Endometrium (tissue), 2 donors: Measurements from ENCODE around the gene PTPRU.

Source experiments
- FAIRE-seq: peaks from 2 replicates; lab custom pipeline; 2012; peaks lifted over from hg19 to GRCh38; lab: Jason Lieb, UNC
- donor health status: control.
- donor health status: control.

Gene PTPRU

GRCh38 chr1:29245876-29246275 is 9.6 kb downstream of the PTPRU start:
- FAIRE-seq: no peak

GRCh38 chr1:29247044-29247443 is 10.7 kb downstream of the PTPRU start:
- no peak for FAIRE-seq

- no peak for FAIRE-seq
Measured at GRCh38 chr1:29247571-29248273, 11.4 kb downstream of the PTPRU start.

GRCh38 chr1:29248409-29248808 is 12.1 kb downstream of the PTPRU start:
- no peak for FAIRE-seq

GRCh38 chr1:29249170-29249691 is 12.9 kb downstream of the PTPRU start:
- FAIRE-seq: no peak

GRCh38 chr1:29249951-29250581 is 13.7 kb downstream of the PTPRU start:
- FAIRE-seq: no peak

- FAIRE-seq: no peak
Measured at GRCh38 chr1:29251164-29252124, 15.1 kb downstream of the PTPRU start.

GRCh38 chr1:29253180-29253579 is 16.9 kb downstream of the PTPRU start:
- FAIRE-seq: no peak

- no peak for FAIRE-seq
Measured at GRCh38 chr1:29254346-29254745, 18.0 kb downstream of the PTPRU start.

GRCh38 chr1:29255134-29255666 is 18.9 kb downstream of the PTPRU start:
- FAIRE-seq: no peak

GRCh38 chr1:29256394-29256793 is 20.1 kb downstream of the PTPRU start:
- no peak for FAIRE-seq

- FAIRE-seq: no peak
Measured at GRCh38 chr1:29256979-29257804, 20.9 kb downstream of the PTPRU start.

GRCh38 chr1:29258189-29258975 is 22.1 kb downstream of the PTPRU start:
- FAIRE-seq: no peak

GRCh38 chr1:29258976-29259801 is 22.9 kb downstream of the PTPRU start:
- FAIRE-seq: no peak

- FAIRE-seq: no peak
Measured at GRCh38 chr1:29259802-29260441, 23.6 kb downstream of the PTPRU start.

GRCh38 chr1:29260531-29260930 is 24.2 kb downstream of the PTPRU start:
- no peak for FAIRE-seq

- FAIRE-seq: no peak
Measured at GRCh38 chr1:29264773-29265389, 28.6 kb downstream of the PTPRU start.

GRCh38 chr1:29266912-29267311 is 30.6 kb downstream of the PTPRU start:
- no peak for FAIRE-seq
